DOHH2 (cell line): ENCODE data around the gene SUPT3H.

Experiments used
- H3F3A ChIP-seq: fragments of 200-600 bp; sonication (generic), shearing (Covaris generic); 2 replicates; pipeline ENCODE4 v1.6.0; 2016; ENCODE audit warnings: antibody characterized with exemption, mild to moderate bottlenecking; ENCODE audit not compliant: control insufficient read depth, insufficient read depth
- H3K27ac ChIP-seq: fragments of 200-600 bp; sonication (generic); 2 replicates; pipeline ENCODE4 v1.5.1; 2014; ENCODE audit warnings: low read depth, mild to moderate bottlenecking, low read length, moderate library complexity
- H3K27me3 ChIP-seq: fragments of 200-600 bp; sonication (generic); 2 replicates; pipeline ENCODE4 v1.6.1; 2014; ENCODE audit warnings: mild to moderate bottlenecking, low read length, mixed read lengths; ENCODE audit not compliant: control insufficient read depth
- H3K36me3 ChIP-seq: fragments of 200-600 bp; sonication (generic); 2 replicates; pipeline ENCODE4 v1.6.1; 2014; ENCODE audit warnings: mild to moderate bottlenecking, low read length, moderate library complexity, mixed read lengths; ENCODE audit not compliant: control insufficient read depth
- H3K4me1 ChIP-seq: fragments of 200-600 bp; sonication (generic); 2 replicates; pipeline ENCODE4 v1.6.1; 2014; ENCODE audit warnings: mild to moderate bottlenecking, low read length, mixed read lengths; ENCODE audit not compliant: control insufficient read depth
- H3K4me2 ChIP-seq: fragments of 200-600 bp; sonication (generic); 2 replicates; pipeline ENCODE4 v1.6.0; 2014; ENCODE audit warnings: mild to moderate bottlenecking, low read length, moderate library complexity
- H3K4me3 ChIP-seq: fragments of 200-600 bp; sonication (generic); 2 replicates; pipeline ENCODE4 v1.5.1; 2014; ENCODE audit warnings: mild to moderate bottlenecking, low read length, mixed read lengths
- H3K79me2 ChIP-seq: fragments of 200-600 bp; sonication (generic); 2 replicates; pipeline ENCODE4 v1.6.1; 2014; ENCODE audit warnings: mild to moderate bottlenecking, low read length, mixed read lengths; ENCODE audit not compliant: control insufficient read depth
- H3K9me2 ChIP-seq: fragments of 200-600 bp; sonication (generic); replicated peaks from 2 replicates; pipeline ENCODE4 v1.6.1; 2014; ENCODE audit warnings: mild to moderate bottlenecking, low read length, mixed read lengths; ENCODE audit not compliant: control insufficient read depth
- H3K9me3 ChIP-seq: fragments of 200-600 bp; sonication (generic); 2 replicates; pipeline ENCODE4 v1.6.1; 2014; ENCODE audit warnings: antibody characterized with exemption, low read length, mixed read lengths; ENCODE audit not compliant: control insufficient read depth, insufficient read depth
- H4K20me1 ChIP-seq: fragments of 200-600 bp; sonication (generic); 2 replicates; pipeline ENCODE4 v1.6.0; 2014; ENCODE audit warnings: low read depth, mild to moderate bottlenecking, antibody characterized with exemption, low read length, moderate library complexity; ENCODE audit not compliant: control insufficient read depth, insufficient read depth
- CTCF ChIP-seq: fragments of 200-600 bp; sonication (generic); IDR thresholded peaks from one replicate; pipeline ENCODE4 v1.5.1; 2014; ENCODE audit warnings: antibody characterized with exemption, mild to moderate bottlenecking, low read depth, low read length; ENCODE audit not compliant: poor library complexity, severe bottlenecking
- EZH2phosphoT487 ChIP-seq: fragments of 200-600 bp; sonication (generic); IDR thresholded peaks from 2 replicates; pipeline ENCODE4 v1.6.1; 2017; ENCODE audit warnings: borderline replicate concordance, mild to moderate bottlenecking, antibody characterized with exemption, low read length, moderate library complexity, mixed read lengths

Gene SUPT3H

DNA sequence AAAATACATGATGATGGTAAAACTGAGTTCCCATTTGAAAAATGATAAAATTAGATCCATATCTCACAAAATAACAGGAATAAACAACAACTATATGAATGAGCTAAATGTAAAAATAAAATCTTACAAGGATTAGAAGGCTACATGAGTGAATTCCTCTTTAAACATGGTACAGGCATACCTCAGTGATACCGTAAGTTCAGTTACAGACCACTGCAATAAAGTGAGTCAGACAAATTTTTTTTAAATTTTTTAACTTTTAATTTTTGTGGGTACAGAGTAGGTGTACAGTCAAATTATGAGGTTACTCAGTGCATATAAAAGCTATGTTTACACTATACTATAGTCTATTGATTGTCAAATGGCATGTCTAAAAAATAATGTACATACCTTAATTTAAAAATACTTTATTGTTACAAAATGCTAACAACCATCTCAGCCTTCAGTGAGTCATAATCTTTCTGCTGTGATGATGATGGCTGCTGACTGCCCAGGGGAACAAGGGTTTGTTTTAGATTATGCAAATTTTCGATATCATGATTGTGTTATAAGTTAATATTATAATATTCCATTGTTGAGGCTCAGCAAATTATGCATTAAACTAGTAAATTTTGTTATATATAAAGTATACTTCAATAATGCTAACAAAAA lies 272.4 kb downstream of the SUPT3H start:
- Histone ChIP-seq H3K27me3 (no peaks in the 10 kb centered on the region), H3K79me2 (no peaks in the 10 kb centered on the region), H3K9me3 (no peaks in the 10 kb centered on the region), H3F3A (no peaks in the 10 kb centered on the region), H3K4me1 (no peaks in the 10 kb centered on the region), H3K36me3 (no peaks in the 10 kb centered on the region), H3K9me2 (no peaks in the 10 kb centered on the region), H3K4me2 (no peak overlapping the region), H3K4me3 (no peak overlapping the region), H3K27ac (no peak overlapping the region), H4K20me1 (no peaks in the 10 kb centered on the region)
- TF ChIP-seq CTCF: no peak
- no peak for TF ChIP-seq EZH2phosphoT487

DNA sequence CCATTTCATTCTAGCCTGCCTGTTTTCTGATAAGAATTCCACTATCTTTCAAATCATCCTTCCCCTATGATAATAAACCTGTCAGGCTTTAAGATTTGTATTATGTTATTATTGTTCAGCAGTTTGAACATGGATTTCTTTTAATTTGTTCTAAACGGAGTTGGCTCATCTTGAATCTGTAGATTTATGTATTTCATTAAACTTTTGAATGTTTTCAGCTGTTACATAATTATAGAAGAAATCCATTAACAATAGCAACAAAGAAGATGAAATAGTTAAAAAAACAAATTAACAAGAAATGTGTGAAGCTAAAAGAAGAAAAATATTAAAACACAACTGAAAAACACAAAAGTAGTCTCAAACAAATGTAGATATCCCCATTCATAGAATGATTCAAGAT lies 273.3 kb downstream of the SUPT3H start:
- no peaks in the 10 kb centered on the region for H3K9me3 ChIP-seq
- H3K4me3 ChIP-seq: no peak overlapping the region
- H3K36me3 ChIP-seq: no peaks in the 10 kb centered on the region
- no peaks in the 10 kb centered on the region for H3F3A ChIP-seq
- no peak for TF ChIP-seq EZH2phosphoT487
- no peak for TF ChIP-seq CTCF
- H3K9me2 ChIP-seq: no peaks in the 10 kb centered on the region
- H3K4me2 ChIP-seq: no peak overlapping the region
- no peaks in the 10 kb centered on the region for H3K27me3 ChIP-seq
- H3K4me1 ChIP-seq: no peaks in the 10 kb centered on the region
- H3K27ac ChIP-seq: no peak overlapping the region
- H3K79me2 ChIP-seq: no peaks in the 10 kb centered on the region
- H4K20me1 ChIP-seq: no peaks in the 10 kb centered on the region

GRCh38 chr6:45098256-45098655 lies 279.5 kb downstream of the SUPT3H start:
- Histone ChIP-seq H3K36me3 (no peaks in the 10 kb centered on the region), H3K9me3 (no peaks in the 10 kb centered on the region), H3K4me1 (no peaks in the 10 kb centered on the region), H4K20me1 (no peaks in the 10 kb centered on the region), H3K79me2 (no peaks in the 10 kb centered on the region), H3K4me3 (no peak overlapping the region), H3K27me3 (no peaks in the 10 kb centered on the region), H3K4me2 (no peak overlapping the region), H3K9me2 (no peaks in the 10 kb centered on the region), H3F3A (no peaks in the 10 kb centered on the region), H3K27ac (no peak overlapping the region)
- TF ChIP-seq CTCF: no peak
- TF ChIP-seq EZH2phosphoT487: no peak
